Ishikawa (cell line): ENCODE data around the gene CLASRP.

Experiments used
- CEBPB ChIP-seq: IDR thresholded peaks from 2 replicates; pipeline ENCODE4 v1.6.1; 2012
- CREB1 ChIP-seq: IDR thresholded peaks from 2 replicates; pipeline ENCODE4 v1.6.1; 2012; ENCODE audit warnings: low read depth
- EGR1 ChIP-seq: IDR thresholded peaks from 2 replicates; pipeline ENCODE4 v1.6.1; 2012
- EP300 ChIP-seq: IDR thresholded peaks from 2 replicates; pipeline ENCODE4 v1.6.1; 2012; ENCODE audit warnings: borderline replicate concordance
- FOXM1 ChIP-seq: IDR thresholded peaks from 2 replicates; pipeline ENCODE4 v1.6.1; 2012; ENCODE audit warnings: low read depth, borderline replicate concordance
- NFIC ChIP-seq: IDR thresholded peaks from 2 replicates; pipeline ENCODE4 v1.6.1; 2012
- RAD21 ChIP-seq: IDR thresholded peaks from 2 replicates; pipeline ENCODE4 v1.6.1; 2012; ENCODE audit warnings: low read depth
- TAF1 ChIP-seq: IDR thresholded peaks from 2 replicates; pipeline ENCODE4 v1.6.1; 2012; ENCODE audit warnings: low read depth, mild to moderate bottlenecking
- TCF12 ChIP-seq: IDR thresholded peaks from 2 replicates; pipeline ENCODE4 v1.6.1; 2012; ENCODE audit warnings: low read depth
- TEAD4 ChIP-seq: IDR thresholded peaks from 2 replicates; pipeline ENCODE4 v1.6.1; 2012
- YY1 ChIP-seq: IDR thresholded peaks from 2 replicates; pipeline ENCODE4 v1.6.1; 2012; ENCODE audit warnings: low read depth
- ZBTB7A ChIP-seq: IDR thresholded peaks from 2 replicates; pipeline ENCODE4 v1.6.1; 2012; ENCODE audit warnings: low read depth
- TF ChIP-seq, protein P1 (sequence below): IDR thresholded peaks from 2 replicates; pipeline ENCODE4 v1.6.1; 2012
- TF ChIP-seq, protein P2 (sequence below): IDR thresholded peaks from 2 replicates; pipeline ENCODE4 v1.6.1; 2012
- TF ChIP-seq, protein P3 (sequence below): IDR thresholded peaks from 2 replicates; pipeline ENCODE4 v1.6.1; 2012; ENCODE audit warnings: low read depth, mild to moderate bottlenecking

CLASRP gene

DNA sequence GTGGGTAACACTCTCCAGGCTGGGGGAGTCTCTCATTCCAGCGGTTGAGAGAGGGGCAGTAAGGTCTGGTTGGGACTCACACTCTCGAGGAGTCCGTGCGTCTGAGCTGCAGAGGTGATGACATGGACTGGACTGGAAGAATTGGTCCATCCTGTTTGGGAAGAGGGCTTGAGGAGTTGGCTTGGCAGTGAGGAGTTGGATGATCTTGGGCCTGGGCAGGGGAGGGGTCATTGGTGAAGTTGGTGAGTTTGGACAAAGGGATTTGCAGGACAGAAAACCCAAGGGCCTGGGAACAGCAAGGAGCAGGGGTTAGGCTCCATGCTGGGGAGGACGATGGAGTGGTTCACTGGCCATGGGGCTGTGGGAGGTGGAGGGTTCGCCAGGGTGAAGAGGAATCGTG lies 57.9 kb downstream of the CLASRP start:
- TF ChIP-seq NFIC (no peak), TCF12 (no peak), TEAD4 (no peak), ZBTB7A (no peak), FOXM1 (no peak), EP300 (no peak), TAF1 (no peak), CREB1 (no peak), YY1 (no peak), EGR1 (no peak), RAD21 (no peak), CEBPB (no peak)
- TF ChIP-seq, protein P1, sequence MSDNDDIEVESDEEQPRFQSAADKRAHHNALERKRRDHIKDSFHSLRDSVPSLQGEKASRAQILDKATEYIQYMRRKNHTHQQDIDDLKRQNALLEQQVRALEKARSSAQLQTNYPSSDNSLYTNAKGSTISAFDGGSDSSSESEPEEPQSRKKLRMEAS = no peak
- TF ChIP-seq, protein P2, sequence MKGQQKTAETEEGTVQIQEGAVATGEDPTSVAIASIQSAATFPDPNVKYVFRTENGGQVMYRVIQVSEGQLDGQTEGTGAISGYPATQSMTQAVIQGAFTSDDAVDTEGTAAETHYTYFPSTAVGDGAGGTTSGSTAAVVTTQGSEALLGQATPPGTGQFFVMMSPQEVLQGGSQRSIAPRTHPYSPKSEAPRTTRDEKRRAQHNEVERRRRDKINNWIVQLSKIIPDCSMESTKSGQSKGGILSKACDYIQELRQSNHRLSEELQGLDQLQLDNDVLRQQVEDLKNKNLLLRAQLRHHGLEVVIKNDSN = no peak
- TF ChIP-seq, protein P3, sequence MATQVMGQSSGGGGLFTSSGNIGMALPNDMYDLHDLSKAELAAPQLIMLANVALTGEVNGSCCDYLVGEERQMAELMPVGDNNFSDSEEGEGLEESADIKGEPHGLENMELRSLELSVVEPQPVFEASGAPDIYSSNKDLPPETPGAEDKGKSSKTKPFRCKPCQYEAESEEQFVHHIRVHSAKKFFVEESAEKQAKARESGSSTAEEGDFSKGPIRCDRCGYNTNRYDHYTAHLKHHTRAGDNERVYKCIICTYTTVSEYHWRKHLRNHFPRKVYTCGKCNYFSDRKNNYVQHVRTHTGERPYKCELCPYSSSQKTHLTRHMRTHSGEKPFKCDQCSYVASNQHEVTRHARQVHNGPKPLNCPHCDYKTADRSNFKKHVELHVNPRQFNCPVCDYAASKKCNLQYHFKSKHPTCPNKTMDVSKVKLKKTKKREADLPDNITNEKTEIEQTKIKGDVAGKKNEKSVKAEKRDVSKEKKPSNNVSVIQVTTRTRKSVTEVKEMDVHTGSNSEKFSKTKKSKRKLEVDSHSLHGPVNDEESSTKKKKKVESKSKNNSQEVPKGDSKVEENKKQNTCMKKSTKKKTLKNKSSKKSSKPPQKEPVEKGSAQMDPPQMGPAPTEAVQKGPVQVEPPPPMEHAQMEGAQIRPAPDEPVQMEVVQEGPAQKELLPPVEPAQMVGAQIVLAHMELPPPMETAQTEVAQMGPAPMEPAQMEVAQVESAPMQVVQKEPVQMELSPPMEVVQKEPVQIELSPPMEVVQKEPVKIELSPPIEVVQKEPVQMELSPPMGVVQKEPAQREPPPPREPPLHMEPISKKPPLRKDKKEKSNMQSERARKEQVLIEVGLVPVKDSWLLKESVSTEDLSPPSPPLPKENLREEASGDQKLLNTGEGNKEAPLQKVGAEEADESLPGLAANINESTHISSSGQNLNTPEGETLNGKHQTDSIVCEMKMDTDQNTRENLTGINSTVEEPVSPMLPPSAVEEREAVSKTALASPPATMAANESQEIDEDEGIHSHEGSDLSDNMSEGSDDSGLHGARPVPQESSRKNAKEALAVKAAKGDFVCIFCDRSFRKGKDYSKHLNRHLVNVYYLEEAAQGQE = no peak

DNA sequence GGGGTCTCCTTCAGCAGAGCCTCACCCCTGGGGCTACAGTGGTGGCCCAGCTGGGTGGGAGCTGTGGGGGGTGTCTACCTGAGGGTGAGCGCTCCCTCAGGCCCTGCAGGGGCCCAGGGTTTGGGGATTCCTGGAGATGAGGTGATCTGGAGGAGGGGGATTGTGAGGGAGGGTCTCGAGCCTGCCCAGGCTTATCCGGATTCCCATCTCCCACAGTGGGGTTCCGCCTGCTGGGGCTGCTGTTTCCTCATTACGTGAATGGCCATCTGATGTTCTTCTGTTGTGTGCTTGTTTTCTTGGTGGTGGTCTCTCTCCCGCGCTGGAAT lies 58.6 kb downstream of the CLASRP start:
- TF ChIP-seq EGR1 (no peak), TAF1 (no peak), CREB1 (no peak), CEBPB (no peak), EP300 (no peak), FOXM1 (no peak), YY1 (no peak), ZBTB7A (no peak), NFIC (no peak), TEAD4 (no peak), TCF12 (no peak), RAD21 (no peak)
- TF ChIP-seq, protein P3 = no peak
- TF ChIP-seq, protein P1 = no peak
- TF ChIP-seq, protein P2 = no peak

DNA sequence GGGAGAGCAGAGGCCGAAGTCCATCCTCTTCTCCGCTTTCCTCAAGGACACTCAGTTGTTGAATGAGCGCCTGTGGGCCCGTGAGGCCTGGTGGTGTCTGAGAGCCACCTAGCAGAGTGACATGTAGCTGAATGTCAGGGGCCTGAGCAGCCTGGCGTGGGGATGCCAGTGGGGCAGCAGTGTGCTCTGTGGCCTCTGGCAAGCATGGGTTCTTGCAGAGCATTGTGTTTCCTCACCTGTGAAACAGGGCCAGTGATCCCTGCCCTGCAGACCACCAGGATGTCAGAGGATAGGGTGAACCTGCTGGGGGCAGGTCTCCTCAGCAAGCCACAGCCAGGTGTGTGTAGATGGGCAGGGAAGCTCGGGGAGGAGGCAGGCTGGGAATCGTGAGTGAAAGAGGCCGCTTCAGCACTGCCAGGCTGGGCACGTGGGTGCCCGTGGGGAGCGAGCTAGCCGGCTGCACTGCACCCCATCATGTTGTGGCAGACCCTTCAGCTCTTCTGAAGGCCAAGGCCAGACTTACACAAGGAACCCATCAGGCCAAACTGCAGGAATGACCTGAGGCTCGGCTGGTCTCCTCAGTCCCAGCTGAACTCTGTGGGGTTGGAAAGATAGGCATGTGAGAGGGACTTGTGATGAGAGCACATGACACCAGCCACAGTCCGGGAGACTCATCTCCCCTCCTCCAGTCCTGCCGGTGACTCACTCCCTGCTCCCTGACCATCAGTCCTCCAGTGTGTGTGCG lies 59.1 kb downstream of the CLASRP start:
- TF ChIP-seq TAF1 = no peak
- TF ChIP-seq YY1 = no peak
- no peak for TF ChIP-seq CREB1
- TF ChIP-seq, protein P2 = no peak

DNA sequence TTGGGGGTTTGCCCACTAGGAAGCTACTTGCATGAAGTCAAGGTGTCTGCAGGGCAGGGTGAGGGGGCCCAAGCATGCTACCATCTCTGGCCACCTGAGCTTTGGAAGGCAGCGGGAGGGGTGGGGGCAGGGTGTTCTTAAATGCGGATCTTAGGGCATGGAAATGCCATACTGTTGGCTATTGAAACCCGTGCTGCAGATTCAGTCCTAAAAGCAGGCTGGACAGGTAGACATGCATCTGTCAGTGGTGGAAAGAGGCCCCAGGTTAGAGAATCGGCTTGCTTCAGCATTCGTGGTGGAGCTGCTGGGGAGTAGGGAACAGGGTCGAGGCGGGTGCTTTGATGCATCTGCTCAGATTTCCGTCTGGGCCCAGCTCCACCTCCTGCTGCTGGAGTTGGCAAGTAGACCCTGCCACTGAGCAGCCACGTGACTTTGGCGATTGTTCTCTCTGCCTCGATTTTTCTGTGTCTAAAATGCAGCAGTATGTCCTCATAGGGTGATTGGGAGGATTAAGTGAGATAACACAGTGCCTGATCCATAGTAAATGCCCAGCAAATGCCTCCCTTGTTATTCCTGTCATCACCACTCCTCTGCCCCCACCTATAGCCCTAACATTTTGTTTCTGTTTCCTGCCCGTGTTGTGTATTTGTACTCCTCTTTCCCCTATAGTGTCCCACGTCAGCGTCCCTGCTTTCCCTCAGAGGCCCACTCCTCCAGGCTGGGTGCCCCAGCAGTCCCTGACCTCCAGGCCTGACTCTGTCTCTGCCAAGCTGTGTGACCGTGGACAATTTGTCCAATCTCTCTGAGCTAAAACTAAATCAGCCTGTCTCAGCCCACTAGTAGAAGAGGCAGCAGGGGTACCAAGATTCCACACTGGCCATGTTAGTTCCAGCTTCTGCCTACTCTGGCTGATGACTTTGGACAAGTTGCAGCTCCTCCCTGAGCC lies 59.9 kb downstream of the CLASRP start:
- TF ChIP-seq, protein P2 = peak; percentile 82
- no peak for TF ChIP-seq FOXM1
